AG09319 (cell line): ENCODE results near the gene KCTD2.
A peak's percentile ranks its signal among the peaks of the same experiment; 100 is the strongest.
"Not testable (repeated sequence)": the region's sequence is repeated elsewhere in the genome, so short reads cannot be mapped to it uniquely, and the experiment has no call there.

Source experiments
- DNase-seq: peaks from one replicate; pipeline ENCODE4 v3.0.0-alpha.2; 2010; ENCODE audit warnings: low read depth; ENCODE audit errors: extremely low read depth
- TF ChIP-seq, protein P1 (sequence below): IDR thresholded peaks from 2 replicates; pipeline ENCODE4 v1.5.1; 2011; ENCODE audit warnings: low read depth, mild to moderate bottlenecking, inconsistent platforms, low read length, moderate library complexity

KCTD2 gene

DNA sequence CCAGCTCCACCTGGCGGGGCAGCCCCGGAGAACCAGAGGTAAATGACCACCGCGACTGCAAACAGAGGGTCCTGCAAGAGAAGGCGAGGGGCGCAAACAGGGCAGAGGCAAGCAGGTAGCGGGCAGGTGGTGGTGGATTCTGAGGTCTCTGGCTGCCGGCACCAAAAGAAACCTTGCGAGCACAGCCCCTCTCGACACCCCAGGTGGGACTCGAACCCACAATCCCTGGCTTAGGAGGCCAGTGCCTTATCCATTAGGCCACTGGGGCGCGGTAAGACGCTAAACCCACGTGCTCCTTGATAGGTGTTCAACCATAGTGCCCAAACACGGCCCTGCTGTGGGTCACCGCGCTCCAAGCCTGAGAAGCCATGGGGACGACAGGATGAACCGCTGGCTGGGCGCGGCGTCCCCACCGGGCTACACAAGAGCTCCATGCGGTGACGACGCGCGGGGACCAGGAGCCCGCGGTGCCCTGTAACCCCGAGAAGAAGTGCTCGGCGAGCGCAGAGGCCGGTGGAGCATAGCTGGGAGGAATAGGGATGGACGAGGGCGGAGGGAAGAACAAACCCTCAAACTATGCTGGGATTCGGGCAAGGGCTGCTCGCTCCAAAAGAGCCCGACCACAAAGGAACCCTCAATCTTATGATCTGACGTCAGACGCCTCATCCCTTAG is 12.7 kb upstream of the KCTD2 start:
- DNase-seq, result no peak
- TF ChIP-seq, protein P1, sequence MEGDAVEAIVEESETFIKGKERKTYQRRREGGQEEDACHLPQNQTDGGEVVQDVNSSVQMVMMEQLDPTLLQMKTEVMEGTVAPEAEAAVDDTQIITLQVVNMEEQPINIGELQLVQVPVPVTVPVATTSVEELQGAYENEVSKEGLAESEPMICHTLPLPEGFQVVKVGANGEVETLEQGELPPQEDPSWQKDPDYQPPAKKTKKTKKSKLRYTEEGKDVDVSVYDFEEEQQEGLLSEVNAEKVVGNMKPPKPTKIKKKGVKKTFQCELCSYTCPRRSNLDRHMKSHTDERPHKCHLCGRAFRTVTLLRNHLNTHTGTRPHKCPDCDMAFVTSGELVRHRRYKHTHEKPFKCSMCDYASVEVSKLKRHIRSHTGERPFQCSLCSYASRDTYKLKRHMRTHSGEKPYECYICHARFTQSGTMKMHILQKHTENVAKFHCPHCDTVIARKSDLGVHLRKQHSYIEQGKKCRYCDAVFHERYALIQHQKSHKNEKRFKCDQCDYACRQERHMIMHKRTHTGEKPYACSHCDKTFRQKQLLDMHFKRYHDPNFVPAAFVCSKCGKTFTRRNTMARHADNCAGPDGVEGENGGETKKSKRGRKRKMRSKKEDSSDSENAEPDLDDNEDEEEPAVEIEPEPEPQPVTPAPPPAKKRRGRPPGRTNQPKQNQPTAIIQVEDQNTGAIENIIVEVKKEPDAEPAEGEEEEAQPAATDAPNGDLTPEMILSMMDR, result peak; percentile 29; the same call in 1 of the 2 replicates

DNA sequence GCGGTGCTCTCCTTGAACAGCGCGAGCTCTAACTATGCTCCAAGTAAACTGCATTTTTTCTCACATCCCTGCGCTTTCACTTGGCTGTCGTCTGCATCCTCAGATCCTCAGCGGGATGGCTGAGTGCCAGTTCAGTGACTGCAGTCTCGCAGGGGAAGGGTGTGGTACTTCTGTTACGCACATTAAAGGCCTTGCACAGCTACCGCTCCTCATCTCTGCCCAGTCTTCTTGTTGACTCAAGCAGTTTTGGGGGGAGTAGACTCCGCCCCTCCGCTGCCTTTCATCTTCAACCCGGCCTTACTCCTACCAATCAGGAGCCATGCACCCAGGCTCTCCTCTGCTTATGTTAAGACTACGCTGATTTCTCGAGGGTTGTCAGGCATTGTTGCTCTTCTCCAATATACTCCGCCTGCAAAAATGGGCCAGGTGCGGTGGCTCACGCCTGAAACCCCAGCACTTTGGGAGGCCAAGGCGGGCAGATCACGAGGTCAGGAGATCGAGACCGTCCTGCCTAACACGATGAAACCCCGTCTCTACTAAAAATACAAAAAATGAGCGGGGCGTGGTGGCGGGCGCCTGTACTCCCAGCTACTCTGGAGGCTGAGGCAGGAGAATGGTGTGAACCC is 10.3 kb upstream of the KCTD2 start:
- DNase-seq, result no peak
- TF ChIP-seq, protein P1, result no peak

DNA sequence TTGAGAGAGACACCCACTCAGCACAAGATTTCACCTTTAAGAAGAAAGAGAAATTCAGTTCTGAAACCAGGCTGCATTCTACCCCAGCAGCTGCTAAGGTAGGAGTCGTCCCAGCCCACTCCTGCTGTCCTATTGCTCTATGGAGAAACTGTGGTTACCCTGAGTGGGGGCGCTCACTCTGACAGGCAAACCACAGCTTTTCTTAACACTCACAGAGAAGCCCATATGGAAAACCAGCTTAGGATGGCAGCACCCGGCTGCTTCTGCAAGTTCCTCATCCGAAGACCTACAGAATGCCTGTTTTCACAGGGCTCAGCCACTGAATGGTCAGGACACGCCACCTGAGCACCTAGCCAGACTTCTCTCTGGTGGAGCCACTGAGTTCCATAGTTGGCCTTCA is 7.8 kb upstream of the KCTD2 start:
- TF ChIP-seq, protein P1, result no peak
- no peak for DNase-seq

DNA sequence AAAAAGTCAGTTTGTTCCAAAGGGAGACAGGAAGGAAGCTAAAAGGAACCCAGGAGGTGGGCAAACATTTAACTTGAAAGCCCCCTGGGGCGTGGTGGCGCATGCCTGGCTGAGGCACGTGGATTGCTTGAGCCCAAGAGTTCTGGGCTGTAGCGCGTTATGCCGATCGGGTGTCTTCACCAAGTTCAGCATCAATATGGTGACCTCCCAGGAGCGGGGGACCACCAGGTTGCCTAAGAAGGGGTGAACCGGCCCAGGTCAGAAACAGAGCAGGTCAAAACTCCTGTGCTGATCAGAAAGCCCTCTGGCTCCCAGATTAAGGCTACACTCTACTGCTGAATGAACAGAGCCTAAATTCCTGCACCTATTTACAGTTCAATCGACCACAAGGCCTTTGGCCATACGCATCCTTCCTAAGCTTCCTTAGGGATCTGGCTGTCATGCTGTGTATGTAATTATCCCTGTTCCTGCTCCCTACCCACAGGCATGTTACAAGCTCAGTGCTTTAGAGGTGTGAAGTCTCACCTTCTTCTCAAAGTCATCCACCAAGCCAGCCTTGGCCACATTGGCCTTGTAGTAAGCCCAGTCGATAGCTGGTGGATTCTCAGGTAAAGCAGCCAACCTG is 5.3 kb upstream of the KCTD2 start:
- no peak for DNase-seq
- TF ChIP-seq, protein P1, result no peak

DNA sequence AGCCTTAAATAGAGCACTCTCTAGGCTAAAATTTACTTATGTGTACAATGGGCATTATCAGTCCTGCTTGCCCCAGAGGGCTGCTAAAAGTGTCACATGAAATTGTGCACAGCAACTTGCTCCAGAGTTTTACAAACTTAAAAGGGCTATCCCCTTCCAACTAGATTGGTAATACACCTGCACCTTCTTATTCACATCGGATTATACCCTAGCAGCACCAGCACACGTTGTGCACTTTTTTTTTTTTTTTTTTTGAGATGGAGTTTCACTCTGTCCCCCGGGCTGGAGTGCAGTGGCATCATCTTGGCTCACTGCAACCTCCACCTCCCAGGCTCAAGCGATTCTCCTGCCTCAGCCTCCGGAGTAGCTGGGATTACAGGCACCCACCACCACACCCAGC is 3.2 kb upstream of the KCTD2 start:
- not testable (repeated sequence) for DNase-seq

DNA sequence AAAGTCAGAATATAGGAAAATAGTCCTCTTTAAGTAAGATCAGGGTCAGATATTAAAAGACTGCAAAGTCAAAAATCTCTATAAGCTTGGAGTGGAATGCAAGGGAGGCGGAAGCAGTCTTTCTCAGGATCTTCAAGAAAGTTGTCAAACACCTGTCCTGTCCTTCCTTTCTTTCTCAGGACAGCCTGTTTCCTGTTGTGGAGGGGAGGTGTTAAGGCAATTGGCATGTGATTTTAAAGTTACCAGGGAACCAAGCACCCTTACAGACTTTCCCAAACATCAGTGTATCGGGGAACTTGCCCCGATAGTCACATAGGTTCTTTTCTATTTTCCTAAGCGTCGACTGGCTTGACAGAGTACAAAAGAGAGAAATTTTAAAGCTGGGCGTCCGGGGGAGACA is 2.3 kb upstream of the KCTD2 start:
- TF ChIP-seq, protein P1, result no peak
- no peak for DNase-seq

DNA sequence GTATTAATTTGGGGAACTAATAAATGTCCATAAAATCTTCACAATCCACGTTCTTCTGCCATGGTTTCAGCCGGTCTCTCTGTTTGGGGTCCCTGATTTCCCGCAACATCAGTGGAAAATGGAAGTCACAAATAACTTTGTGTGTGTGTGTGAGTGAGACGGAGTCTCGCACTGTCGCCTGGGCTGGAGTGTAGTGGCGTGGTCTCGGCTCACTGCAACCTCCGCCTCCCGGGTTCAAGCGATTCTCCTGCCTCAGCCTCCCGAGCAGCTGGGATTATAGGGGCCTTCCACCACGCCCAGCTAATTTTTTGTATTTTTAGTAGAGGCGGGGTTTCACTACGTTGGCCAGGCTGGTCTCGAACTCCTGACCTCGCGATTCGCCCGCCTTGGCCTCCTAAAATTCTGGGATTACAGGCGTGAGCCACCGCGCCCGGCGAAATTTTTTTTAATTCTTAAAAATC is 1.0 kb upstream of the KCTD2 start:
- not testable (repeated sequence) for DNase-seq

DNA sequence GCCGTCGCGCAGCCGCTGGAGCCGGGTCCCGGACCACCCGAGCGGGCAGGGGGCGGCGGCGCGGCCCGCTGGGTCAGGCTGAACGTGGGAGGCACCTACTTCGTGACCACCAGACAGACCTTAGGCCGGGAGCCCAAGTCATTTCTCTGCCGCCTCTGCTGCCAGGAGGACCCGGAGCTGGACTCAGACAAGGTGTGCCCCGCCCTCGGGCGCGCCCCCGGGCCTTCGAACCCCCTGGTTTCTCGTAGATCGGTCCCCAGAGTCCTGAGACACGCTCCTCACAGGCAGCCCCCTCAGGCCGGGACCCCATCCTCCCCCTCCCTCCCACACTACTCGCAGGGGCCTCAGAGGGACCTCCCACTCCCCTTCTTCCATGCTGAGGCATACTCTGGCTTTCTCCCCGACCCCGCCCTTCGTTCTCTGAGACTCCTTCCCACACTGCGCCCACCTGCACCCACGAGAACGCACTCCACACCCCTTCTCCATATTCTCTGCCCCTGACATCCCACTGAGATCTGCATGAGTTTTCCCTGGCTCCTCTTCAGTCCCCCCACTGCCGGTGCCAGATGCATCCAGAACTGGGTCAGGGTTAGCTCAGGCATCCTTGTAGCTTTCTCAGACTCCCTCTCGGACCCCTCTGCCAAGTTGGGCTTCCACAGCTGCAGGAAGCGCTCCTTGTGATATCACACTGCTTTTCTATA is 523 bp downstream of the KCTD2 start:
- no peak for DNase-seq
- TF ChIP-seq, protein P1, result no peak
